Measurements from ENCODE around the gene TMEM88.

DNA sequence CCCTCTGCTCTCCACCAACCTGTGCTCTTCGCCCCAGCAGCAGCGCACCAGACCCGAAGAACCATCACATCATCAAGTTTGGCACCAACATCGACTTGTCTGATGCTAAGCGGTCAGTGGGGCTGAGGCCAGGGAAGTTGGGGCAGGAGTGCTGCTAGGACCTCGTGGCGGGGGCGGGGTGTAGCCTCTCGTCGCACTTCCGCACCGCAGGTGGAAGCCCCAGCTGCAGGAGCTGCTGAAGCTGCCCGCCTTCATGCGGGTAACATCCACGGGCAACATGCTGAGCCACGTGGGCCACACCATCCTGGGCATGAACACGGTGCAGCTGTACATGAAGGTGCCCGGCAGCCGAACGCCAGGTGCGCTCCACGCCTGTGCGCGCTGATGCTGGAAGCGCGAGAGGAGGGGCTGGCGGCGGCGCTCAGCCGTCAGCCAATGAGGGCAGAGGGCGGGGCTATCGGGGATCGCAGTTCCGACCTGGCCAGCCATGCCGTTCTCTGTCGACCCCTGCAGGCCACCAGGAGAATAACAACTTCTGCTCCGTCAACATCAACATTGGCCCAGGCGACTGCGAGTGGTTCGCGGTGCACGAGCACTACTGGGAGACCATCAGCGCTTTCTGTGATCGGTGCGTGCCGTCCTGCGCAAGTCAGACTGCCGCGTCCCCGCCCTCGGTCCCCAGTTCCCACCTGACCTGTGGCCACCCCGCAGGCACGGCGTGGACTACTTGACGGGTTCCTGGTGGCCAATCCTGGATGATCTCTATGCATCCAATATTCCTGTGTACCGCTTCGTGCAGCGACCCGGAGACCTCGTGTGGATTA, 3.2 kb upstream of the TMEM88 start:
- TF ChIP-seq, protein P1, sequence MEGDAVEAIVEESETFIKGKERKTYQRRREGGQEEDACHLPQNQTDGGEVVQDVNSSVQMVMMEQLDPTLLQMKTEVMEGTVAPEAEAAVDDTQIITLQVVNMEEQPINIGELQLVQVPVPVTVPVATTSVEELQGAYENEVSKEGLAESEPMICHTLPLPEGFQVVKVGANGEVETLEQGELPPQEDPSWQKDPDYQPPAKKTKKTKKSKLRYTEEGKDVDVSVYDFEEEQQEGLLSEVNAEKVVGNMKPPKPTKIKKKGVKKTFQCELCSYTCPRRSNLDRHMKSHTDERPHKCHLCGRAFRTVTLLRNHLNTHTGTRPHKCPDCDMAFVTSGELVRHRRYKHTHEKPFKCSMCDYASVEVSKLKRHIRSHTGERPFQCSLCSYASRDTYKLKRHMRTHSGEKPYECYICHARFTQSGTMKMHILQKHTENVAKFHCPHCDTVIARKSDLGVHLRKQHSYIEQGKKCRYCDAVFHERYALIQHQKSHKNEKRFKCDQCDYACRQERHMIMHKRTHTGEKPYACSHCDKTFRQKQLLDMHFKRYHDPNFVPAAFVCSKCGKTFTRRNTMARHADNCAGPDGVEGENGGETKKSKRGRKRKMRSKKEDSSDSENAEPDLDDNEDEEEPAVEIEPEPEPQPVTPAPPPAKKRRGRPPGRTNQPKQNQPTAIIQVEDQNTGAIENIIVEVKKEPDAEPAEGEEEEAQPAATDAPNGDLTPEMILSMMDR (conservative IDR thresholded peaks at IDR 0.05; ENCODE audit: low read length) = peak; percentile 79
- no peak for TF ChIP-seq EZH2phosphoT487 (IDR thresholded peaks at IDR 0.05; ENCODE audit: borderline replicate concordance)

All from Loucy (cell line).